CD4-positive, alpha-beta T cell treated with Interleukin-2 at 100 ng/mL for 4 hours (primary cell): ENCODE data around the gene EXOC6.

Experiments used
- DNase-seq: peaks from one replicate; pipeline ENCODE4 v3.0.0-alpha.2; 2020; ENCODE audit warnings: low spot score

Gene EXOC6

DNA sequence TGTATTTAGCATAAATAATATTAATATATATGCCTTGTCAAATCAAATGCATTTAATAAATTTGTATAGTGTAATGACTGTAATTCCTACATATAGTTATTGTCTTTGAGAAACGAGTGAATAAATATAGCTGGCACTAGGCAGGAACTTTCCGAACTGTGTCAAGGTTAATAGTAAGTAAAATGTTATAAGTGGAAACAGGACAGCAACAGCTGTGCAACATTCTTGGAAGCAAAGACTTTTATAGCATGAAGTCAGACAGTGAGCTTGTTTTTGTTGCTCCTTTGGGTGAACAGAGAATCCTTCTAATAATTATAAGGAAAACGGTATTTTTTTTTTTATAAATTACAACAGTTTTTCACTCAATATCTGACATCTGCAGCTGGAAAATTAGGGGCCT, 14.0 kb upstream of the EXOC6 start:
- no peak for DNase-seq

- DNase-seq, result no peak
Observed at GRCh38 chr10:92834986-92835385, 13.3 kb upstream of the EXOC6 start.

GRCh38 chr10:92837456-92837855, 10.9 kb upstream of the EXOC6 start:
- no peak for DNase-seq

GRCh38 chr10:92839191-92840085, 8.9 kb upstream of the EXOC6 start:
- DNase-seq, result peak; percentile 40

GRCh38 chr10:92844746-92845145, 3.6 kb upstream of the EXOC6 start:
- DNase-seq, result no peak

- no peak for DNase-seq
Observed at GRCh38 chr10:92845921-92846320, 2.4 kb upstream of the EXOC6 start.

GRCh38 chr10:92846344-92846743, 2.0 kb upstream of the EXOC6 start:
- no peak for DNase-seq

- DNase-seq, result no peak
Observed at GRCh38 chr10:92846854-92847201, 1.5 kb upstream of the EXOC6 start.

GRCh38 chr10:92847202-92847864, 987 bp upstream of the EXOC6 start:
- DNase-seq, result no peak

- DNase-seq, result no peak
Observed at GRCh38 chr10:92848037-92848440, 281 bp upstream of the EXOC6 start.

DNA sequence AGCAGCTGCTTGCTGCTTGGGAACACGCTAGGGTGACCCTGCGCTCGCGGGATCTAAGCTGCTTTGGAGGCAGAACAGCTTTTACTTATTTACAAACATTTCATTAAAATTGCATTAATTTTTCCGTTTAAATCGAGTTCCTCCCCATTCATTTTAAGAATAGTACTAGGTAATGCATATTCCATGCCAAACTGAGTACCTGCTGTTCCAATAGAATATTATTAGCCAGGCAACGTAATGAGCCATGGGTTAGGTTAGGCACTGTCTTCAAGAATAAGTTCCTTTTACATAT, 860 bp downstream of the EXOC6 start:
- DNase-seq, result no peak

DNA sequence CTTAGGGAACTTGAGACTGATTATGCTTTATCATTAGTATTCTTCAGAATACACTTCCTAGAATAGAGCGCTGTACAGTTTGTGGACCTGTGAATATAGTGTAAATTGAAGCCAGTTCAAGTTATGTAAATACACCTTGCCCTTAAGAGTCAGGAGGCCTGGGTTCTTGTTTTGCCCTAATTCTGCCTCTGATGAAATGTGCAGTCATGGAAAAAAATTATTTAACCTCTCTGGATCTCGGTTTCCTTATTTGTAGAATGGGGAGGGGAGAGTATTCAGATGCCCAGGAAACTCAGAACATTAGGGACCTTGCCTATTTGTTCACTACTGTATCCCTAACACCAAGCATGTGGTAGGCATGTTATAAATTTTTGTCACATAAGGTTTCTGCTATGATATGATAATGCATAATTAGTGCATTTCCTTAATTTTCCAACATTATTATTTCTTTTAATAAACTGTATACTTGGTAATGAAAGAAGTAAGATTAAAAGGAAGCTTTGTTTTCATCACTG, 1.3 kb downstream of the EXOC6 start:
- DNase-seq, result no peak

- DNase-seq, result no peak
Observed at GRCh38 chr10:92850185-92850584, 1.9 kb downstream of the EXOC6 start.

DNA sequence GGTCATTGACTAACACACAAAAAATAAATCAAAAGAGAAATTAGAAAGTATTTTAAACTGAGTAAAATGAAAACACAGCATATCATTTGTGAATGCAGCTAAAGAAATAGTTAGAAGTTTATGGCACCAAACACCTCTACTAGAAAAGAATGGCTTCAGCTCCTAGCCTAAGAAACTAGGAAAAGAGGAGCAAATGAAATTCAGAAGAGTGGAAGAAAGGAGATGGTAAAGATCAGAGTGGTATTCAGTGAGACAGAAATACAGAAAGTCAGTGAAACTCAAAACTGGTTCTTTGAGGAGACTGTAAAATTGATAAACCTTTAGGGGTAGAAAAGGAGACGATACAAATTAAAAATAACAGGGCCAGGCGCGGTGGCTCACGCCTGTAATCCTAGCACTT, 2.7 kb downstream of the EXOC6 start:
- DNase-seq, result no peak

- DNase-seq, result no peak
Observed at GRCh38 chr10:92855560-92855959, 7.2 kb downstream of the EXOC6 start.

GRCh38 chr10:92857904-92858514, 9.7 kb downstream of the EXOC6 start:
- DNase-seq, result no peak

DNA sequence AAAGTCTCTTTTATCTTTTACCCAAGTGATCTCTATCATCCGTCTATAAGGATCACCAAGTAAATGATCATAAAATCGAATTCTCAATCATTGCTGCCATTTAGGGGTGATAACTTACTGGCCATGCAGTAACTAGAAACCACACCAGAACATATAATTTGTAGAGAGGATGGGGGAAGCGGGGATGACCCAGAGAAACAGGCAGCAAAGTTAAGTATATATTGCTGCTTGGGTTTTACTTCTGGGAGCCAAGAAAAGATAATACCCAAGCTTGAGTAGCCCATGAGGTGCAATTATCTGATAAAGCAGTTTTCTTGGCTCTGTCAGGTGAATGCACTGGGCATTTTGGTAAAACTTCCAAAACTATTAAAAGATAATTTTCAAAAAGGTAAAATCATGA, 18.9 kb downstream of the EXOC6 start:
- DNase-seq, result no peak

DNA sequence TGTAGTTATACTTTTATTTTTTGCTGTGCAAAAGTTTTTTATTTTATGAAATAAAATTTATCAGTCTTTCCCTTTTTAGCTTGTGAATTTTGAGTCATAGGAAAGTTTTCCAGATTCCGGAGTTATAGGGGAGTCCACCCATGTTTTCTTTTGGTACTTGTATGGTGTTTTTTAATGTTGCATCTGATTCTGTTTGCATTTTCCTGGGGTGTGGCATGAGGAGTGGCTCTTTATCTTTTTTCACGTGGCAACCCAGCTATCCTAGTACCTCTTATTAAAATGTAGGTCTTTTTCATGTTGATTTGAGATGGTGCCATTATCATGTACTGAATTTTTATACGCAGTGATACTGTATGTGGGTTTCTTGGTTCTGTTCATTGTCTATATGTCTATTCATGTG, 19.7 kb downstream of the EXOC6 start:
- DNase-seq, result no peak

DNA sequence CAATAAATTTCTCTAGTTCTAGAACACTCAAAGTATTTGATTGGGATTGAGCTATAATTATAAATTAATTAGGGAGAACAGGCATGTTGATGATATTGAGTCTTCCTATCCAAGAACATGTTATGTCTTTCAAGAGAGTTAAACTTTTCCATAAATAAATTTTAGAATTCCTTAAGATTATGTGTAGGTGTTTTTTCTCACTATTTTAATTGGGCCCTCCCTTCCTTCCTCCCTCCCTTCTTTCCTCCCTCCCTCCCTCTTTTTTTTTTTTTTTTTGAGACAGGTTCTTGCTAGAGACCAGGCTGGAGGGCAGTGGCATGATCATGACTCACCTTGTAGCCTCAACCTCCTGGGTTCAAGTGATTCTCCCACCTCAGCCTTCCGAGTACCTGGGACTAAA, 20.2 kb downstream of the EXOC6 start:
- DNase-seq, result no peak

DNA sequence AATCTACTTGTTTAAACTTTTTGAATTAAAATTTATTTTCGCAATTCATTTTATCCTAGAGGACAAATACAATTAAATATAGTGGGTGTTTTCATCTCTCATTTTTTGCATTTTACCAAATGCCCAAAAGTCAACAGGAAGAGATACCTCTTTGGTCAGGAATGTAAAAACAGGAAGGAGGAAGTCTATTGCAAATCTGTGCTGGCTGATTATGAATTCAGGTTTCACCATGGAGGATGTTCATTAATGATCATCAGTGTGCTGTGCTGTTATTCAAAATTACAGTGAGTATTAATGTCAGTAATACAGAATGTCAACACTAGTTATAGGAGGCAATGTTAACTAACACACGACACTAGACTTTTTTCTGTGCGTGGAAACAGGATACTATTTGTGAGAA, 24.7 kb downstream of the EXOC6 start:
- DNase-seq, result no peak

- DNase-seq, result no peak
Observed at GRCh38 chr10:92876509-92877036, 28.3 kb downstream of the EXOC6 start.

- DNase-seq, result peak; percentile 51
Observed at GRCh38 chr10:92880233-92880861, 32.0 kb downstream of the EXOC6 start.

GRCh38 chr10:92880917-92881316, 32.6 kb downstream of the EXOC6 start:
- no peak for DNase-seq
